HEK293 (cell line): ENCODE data around the gene C1orf226.

Source experiments
- CTCF ChIA-PET: fragments of 350-600 bp; formaldehyde crosslinking; extraction: SDS; loops from one replicate; lab custom pipeline; 2021; ENCODE audit warnings: antibody characterized with exemption; lab: Yijun Ruan, JAX
- POLR2A ChIA-PET: fragments of 300-600 bp; formaldehyde crosslinking; extraction: SDS; loops from one replicate; lab custom pipeline; 2020; ENCODE audit warnings: antibody characterized with exemption, inconsistent platforms; lab: Yijun Ruan, JAX
- H3K27ac ChIP-seq: fragments of 200-500 bp; sonication (Bioruptor generic); 2 replicates; pipeline ENCODE4 v1.5.1; 2014; ENCODE audit warnings: low read depth, low read length, control low read depth, inconsistent platforms; ENCODE audit errors: extremely low read depth
- H3K36me3 ChIP-seq, 2 experiments: fragments of 200-500 bp in 1 of 2; sonication (Bioruptor generic) in 1 of 2; 1 replicate in 1 of 2; 2 replicates in 1 of 2; pipeline ENCODE4 v1.5.1; 2014 to 2017; ENCODE audit warnings: inconsistent platforms in 2 of 2, low read length in 2 of 2; ENCODE audit not compliant: control insufficient read depth in 2 of 2, insufficient read depth in 1 of 2
- H3K4me1 ChIP-seq: fragments of 200-500 bp; sonication (Bioruptor generic); 2 replicates; pipeline ENCODE4 v1.5.1; 2014; ENCODE audit warnings: mild to moderate bottlenecking, low read length, inconsistent platforms; ENCODE audit not compliant: control insufficient read depth, insufficient read depth
- H3K4me3 ChIP-seq: 2 replicates; pipeline ENCODE4 v1.5.1; 2011; ENCODE audit warnings: low read depth, mild to moderate bottlenecking, control low read depth, low read length, moderate library complexity
- H3K9me3 ChIP-seq: fragments of 200-500 bp; sonication (Bioruptor generic); 2 replicates; pipeline ENCODE4 v1.5.1; 2014; ENCODE audit warnings: low read depth, low read length, inconsistent platforms; ENCODE audit not compliant: control insufficient read depth, insufficient read depth
- KLF1 ChIP-seq: fragments of 450-650 bp; formaldehyde crosslinking; IDR thresholded peaks from 2 replicates; pipeline ENCODE4 v1.5.1; 2016; ENCODE audit warnings: missing biosample characterization, missing genetic modification characterization
- KLF10 ChIP-seq: fragments of 450-650 bp; IDR thresholded peaks from 2 replicates; pipeline ENCODE4 v1.5.1; 2018; ENCODE audit warnings: missing biosample characterization, mild to moderate bottlenecking, missing genetic modification characterization
- OVOL3 ChIP-seq: fragments of 450-650 bp; formaldehyde crosslinking; IDR thresholded peaks from 2 replicates; pipeline ENCODE4 v1.5.1; 2016; ENCODE audit warnings: missing biosample characterization, missing genetic modification characterization
- PRDM2 ChIP-seq: fragments of 450-650 bp; formaldehyde crosslinking; IDR thresholded peaks from 2 replicates; pipeline ENCODE4 v1.5.1; 2016; ENCODE audit warnings: missing biosample characterization, missing genetic modification characterization, borderline replicate concordance
- SP3 ChIP-seq: fragments of 450-650 bp; formaldehyde crosslinking; IDR thresholded peaks from 2 replicates; pipeline ENCODE4 v1.5.1; 2016; ENCODE audit warnings: missing biosample characterization, missing genetic modification characterization
- TCF7L2 ChIP-seq: IDR thresholded peaks from 2 replicates; pipeline ENCODE4 v1.6.1; 2011; ENCODE audit warnings: low read depth, mild to moderate bottlenecking, inconsistent platforms, low read length, moderate library complexity, borderline replicate concordance
- ZBTB1 ChIP-seq: fragments of 450-650 bp; formaldehyde crosslinking; IDR thresholded peaks from 2 replicates; pipeline ENCODE4 v1.5.1; 2016; ENCODE audit warnings: missing biosample characterization, missing genetic modification characterization
- ZBTB8A ChIP-seq: fragments of 450-650 bp; formaldehyde crosslinking; IDR thresholded peaks from 2 replicates; pipeline ENCODE4 v1.5.1; 2016; ENCODE audit warnings: missing biosample characterization, missing genetic modification characterization
- ZNF133 ChIP-seq: fragments of 450-650 bp; formaldehyde crosslinking; IDR thresholded peaks from 2 replicates; pipeline ENCODE4 v1.5.1; 2016; ENCODE audit warnings: missing biosample characterization, missing genetic modification characterization
- ZNF157 ChIP-seq: fragments of 450-650 bp; formaldehyde crosslinking; IDR thresholded peaks from 2 replicates; pipeline ENCODE4 v1.5.1; 2016; ENCODE audit warnings: missing biosample characterization, missing genetic modification characterization
- ZNF169 ChIP-seq: fragments of 450-650 bp; formaldehyde crosslinking; IDR thresholded peaks from 2 replicates; pipeline ENCODE4 v1.5.1; 2016; ENCODE audit warnings: missing biosample characterization, missing genetic modification characterization
- ZNF366 ChIP-seq: fragments of 450-650 bp; formaldehyde crosslinking; conservative IDR thresholded peaks from 2 replicates; pipeline ENCODE4 v1.5.1; 2016; ENCODE audit warnings: missing biosample characterization, missing genetic modification characterization
- ZNF37A ChIP-seq: fragments of 450-650 bp; IDR thresholded peaks from 2 replicates; pipeline ENCODE4 v1.5.1; 2018; ENCODE audit warnings: missing biosample characterization, missing genetic modification characterization
- ZNF394 ChIP-seq: fragments of 450-650 bp; formaldehyde crosslinking; IDR thresholded peaks from 2 replicates; pipeline ENCODE4 v1.5.1; 2016; ENCODE audit warnings: missing biosample characterization, missing genetic modification characterization, mild to moderate bottlenecking, moderate library complexity, borderline replicate concordance
- ZNF416 ChIP-seq: fragments of 450-650 bp; formaldehyde crosslinking; IDR thresholded peaks from 2 replicates; pipeline ENCODE4 v1.5.1; 2016; ENCODE audit warnings: missing biosample characterization, missing genetic modification characterization
- ZNF48 ChIP-seq: fragments of 450-650 bp; formaldehyde crosslinking; IDR thresholded peaks from 2 replicates; pipeline ENCODE4 v1.5.1; 2016; ENCODE audit warnings: missing biosample characterization, missing genetic modification characterization
- ZNF488 ChIP-seq: fragments of 450-650 bp; formaldehyde crosslinking; IDR thresholded peaks from 2 replicates; pipeline ENCODE4 v1.5.1; 2016; ENCODE audit warnings: missing biosample characterization, missing genetic modification characterization
- ZNF571 ChIP-seq: fragments of 450-650 bp; formaldehyde crosslinking; IDR thresholded peaks from 2 replicates; pipeline ENCODE4 v1.5.0; 2017; ENCODE audit warnings: missing biosample characterization, missing genetic modification characterization
- ZNF639 ChIP-seq: fragments of 450-650 bp; formaldehyde crosslinking; IDR thresholded peaks from 2 replicates; pipeline ENCODE4 v1.5.1; 2016; ENCODE audit warnings: missing biosample characterization, missing genetic modification characterization
- ZNF843 ChIP-seq: fragments of 450-650 bp; formaldehyde crosslinking; IDR thresholded peaks from 2 replicates; pipeline ENCODE4 v1.5.1; 2016; ENCODE audit warnings: missing biosample characterization, missing genetic modification characterization
- ZXDB ChIP-seq: fragments of 450-650 bp; formaldehyde crosslinking; IDR thresholded peaks from 2 replicates; pipeline ENCODE4 v1.5.1; 2016; ENCODE audit warnings: missing biosample characterization, missing genetic modification characterization

Gene C1orf226

DNA sequence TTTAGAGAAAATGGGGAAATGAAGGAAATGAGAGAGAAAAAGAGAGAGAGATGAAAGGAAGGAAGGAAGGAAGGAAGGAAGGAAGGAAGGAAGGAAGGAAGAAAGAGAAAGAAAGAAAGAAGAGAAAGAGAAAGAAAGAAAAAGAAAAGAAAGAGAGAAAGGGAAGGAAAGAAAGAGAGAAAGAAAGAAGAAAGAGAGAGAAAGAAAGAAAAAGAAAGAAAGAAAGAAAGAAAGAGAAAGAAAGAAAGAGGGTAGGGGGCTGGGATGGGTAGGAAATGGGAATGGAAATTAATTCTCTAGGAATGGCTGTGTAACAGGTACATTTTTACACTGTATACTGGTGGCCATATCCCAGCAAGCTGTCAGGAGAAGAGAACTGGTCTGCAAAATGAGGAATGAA, 34.7 kb downstream of the C1orf226 start:
- no peak overlapping the region for H3K27ac ChIP-seq
- H3K36me3 ChIP-seq: no peaks in the 10 kb centered on the region
- H3K4me1 ChIP-seq: no peaks in the 10 kb centered on the region
- ChIA-PET CTCF (no interaction called here), POLR2A (no interaction called here)
- no peak overlapping the region for H3K4me3 ChIP-seq
- TF ChIP-seq ZNF366 (peak; percentile 45; the same call in 1 of the 2 replicates), ZNF394 (tag by site-specific recombination) (no peak), ZNF169 (no peak)
- H3K9me3 ChIP-seq: no peaks in the 10 kb centered on the region

DNA sequence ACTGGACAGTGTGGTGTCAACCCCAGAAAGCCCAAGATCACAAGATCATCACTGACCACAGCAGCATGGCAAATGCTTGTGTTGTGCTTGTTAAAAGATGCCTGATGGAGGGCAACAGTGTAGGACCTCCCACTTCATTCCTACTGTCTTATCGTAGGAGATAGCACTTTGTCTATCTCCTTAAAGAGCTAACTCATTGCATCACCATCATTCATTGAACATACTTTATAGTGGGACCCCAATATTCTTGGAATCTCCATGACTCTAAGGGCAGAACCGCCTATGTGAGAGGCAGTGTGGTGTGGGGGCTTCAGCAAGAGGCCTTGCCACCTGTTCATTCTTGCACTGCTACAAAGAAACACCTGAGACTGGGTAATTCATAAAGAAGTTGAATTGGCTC, 35.4 kb downstream of the C1orf226 start:
- no peaks in the 10 kb centered on the region for H3K4me1 ChIP-seq
- no peaks in the 10 kb centered on the region for H3K36me3 ChIP-seq
- no peaks in the 10 kb centered on the region for H3K9me3 ChIP-seq
- POLR2A ChIA-PET: no interaction called here
- CTCF ChIA-PET: no interaction called here
- no peak overlapping the region for H3K27ac ChIP-seq
- no peak for TF ChIP-seq PRDM2 (tag by site-specific recombination)
- no peak for TF ChIP-seq ZXDB (tag by site-specific recombination)
- TF ChIP-seq SP3 (tag by site-specific recombination): no peak
- no peak for TF ChIP-seq TCF7L2
- TF ChIP-seq ZBTB8A (tag by site-specific recombination): no peak
- TF ChIP-seq KLF1: no peak
- TF ChIP-seq ZBTB1 (tag by site-specific recombination): no peak
- TF ChIP-seq ZNF48 (tag by site-specific recombination): no peak
- no peak for TF ChIP-seq ZNF37A
- no peak for TF ChIP-seq ZNF843 (tag by site-specific recombination)
- no peak for TF ChIP-seq ZNF571 (tag by site-specific recombination)
- TF ChIP-seq KLF10: no peak
- TF ChIP-seq ZNF488: no peak
- TF ChIP-seq ZNF416 (tag by site-specific recombination): no peak
- TF ChIP-seq OVOL3 (tag by site-specific recombination): no peak
- TF ChIP-seq ZNF639: no peak
- TF ChIP-seq ZNF133: no peak
- TF ChIP-seq ZNF157 (tag by site-specific recombination): no peak
- H3K4me3 ChIP-seq: no peak overlapping the region
